Activated naive CD8-positive, alpha-beta T cell (primary cell): ENCODE results near the gene PDE9A.
A peak's percentile ranks its signal among the peaks of the same experiment; 100 is the strongest.

Experiments used
- H3K27ac Mint-ChIP-seq: one replicate; pipeline ENCODE4 v1.8.0; 2021; ENCODE audit warnings: mixed read lengths
- H3K27me3 Mint-ChIP-seq: one replicate; pipeline ENCODE4 v1.8.0; 2021; ENCODE audit warnings: mixed read lengths
- H3K36me3 Mint-ChIP-seq: one replicate; pipeline ENCODE4 v1.8.0; 2021; ENCODE audit warnings: mixed read lengths
- H3K4me1 Mint-ChIP-seq: one replicate; pipeline ENCODE4 v1.8.0; 2021; ENCODE audit warnings: low read depth, mixed read lengths
- H3K4me3 Mint-ChIP-seq: one replicate; pipeline ENCODE4 v1.8.0; 2021; ENCODE audit warnings: mild to moderate bottlenecking, mixed read lengths
- H3K9me3 Mint-ChIP-seq: one replicate; pipeline ENCODE4 v1.8.0; 2021; ENCODE audit warnings: low read depth, mixed read lengths

Gene PDE9A

GRCh38 chr21:42655796-42656770 is 2.7 kb downstream of the PDE9A start:
- Mint-ChIP-seq H3K4me3 (peak overlapping the region; percentile 17), H3K27me3 (no peaks in the 10 kb centered on the region), H3K27ac (no peak overlapping the region), H3K9me3 (no peaks in the 10 kb centered on the region), H3K36me3 (no peaks in the 10 kb centered on the region), H3K4me1 (peaks cover 23% of the 10 kb centered on the region)

GRCh38 chr21:42656872-42657271 is 3.5 kb downstream of the PDE9A start:
- no peak overlapping the region for H3K4me3 Mint-ChIP-seq

GRCh38 chr21:42657676-42658319 is 4.4 kb downstream of the PDE9A start:
- no peaks in the 10 kb centered on the region for H3K27me3 Mint-ChIP-seq
- H3K4me1 Mint-ChIP-seq: peaks cover 23% of the 10 kb centered on the region
- H3K36me3 Mint-ChIP-seq: no peaks in the 10 kb centered on the region
- H3K9me3 Mint-ChIP-seq: no peaks in the 10 kb centered on the region
- no peak overlapping the region for H3K4me3 Mint-ChIP-seq
- no peak overlapping the region for H3K27ac Mint-ChIP-seq

More at GRCh38 chr21:42656872-42657271, 3.5 kb downstream of the PDE9A start:
- H3K27ac Mint-ChIP-seq: no peak overlapping the region
- H3K36me3 Mint-ChIP-seq: no peaks in the 10 kb centered on the region
- no peaks in the 10 kb centered on the region for H3K27me3 Mint-ChIP-seq
- H3K4me1 Mint-ChIP-seq: peaks cover 23% of the 10 kb centered on the region
- H3K9me3 Mint-ChIP-seq: no peaks in the 10 kb centered on the region

GRCh38 chr21:42658320-42659105 is 5.1 kb downstream of the PDE9A start:
- Mint-ChIP-seq H3K4me1 (peaks cover 20% of the 10 kb centered on the region), H3K9me3 (no peaks in the 10 kb centered on the region), H3K27ac (no peak overlapping the region), H3K36me3 (no peaks in the 10 kb centered on the region), H3K4me3 (no peak overlapping the region), H3K27me3 (no peaks in the 10 kb centered on the region)

GRCh38 chr21:42659416-42660117 is 6.1 kb downstream of the PDE9A start:
- Mint-ChIP-seq H3K27me3 (no peaks in the 10 kb centered on the region), H3K27ac (peak overlapping the region; percentile 34), H3K36me3 (no peaks in the 10 kb centered on the region), H3K4me3 (no peak overlapping the region), H3K4me1 (peaks cover 18% of the 10 kb centered on the region), H3K9me3 (no peaks in the 10 kb centered on the region)

- no peaks in the 10 kb centered on the region for H3K36me3 Mint-ChIP-seq
- H3K27ac Mint-ChIP-seq: no peak overlapping the region
- H3K4me1 Mint-ChIP-seq: peaks cover 12% of the 10 kb centered on the region
- H3K27me3 Mint-ChIP-seq: no peaks in the 10 kb centered on the region
- H3K4me3 Mint-ChIP-seq: no peak overlapping the region
- H3K9me3 Mint-ChIP-seq: no peaks in the 10 kb centered on the region
These were observed 6.7 kb downstream of the PDE9A start for GRCh38 chr21:42660118-42660470.

GRCh38 chr21:42661688-42662429 is 8.4 kb downstream of the PDE9A start:
- H3K27ac Mint-ChIP-seq: no peak overlapping the region
- no peaks in the 10 kb centered on the region for H3K36me3 Mint-ChIP-seq
- H3K4me3 Mint-ChIP-seq: no peak overlapping the region
- no peaks in the 10 kb centered on the region for H3K4me1 Mint-ChIP-seq
- H3K27me3 Mint-ChIP-seq: no peaks in the 10 kb centered on the region
- H3K9me3 Mint-ChIP-seq: no peaks in the 10 kb centered on the region

- H3K4me3 Mint-ChIP-seq: no peak overlapping the region
- H3K27me3 Mint-ChIP-seq: no peaks in the 10 kb centered on the region
- H3K9me3 Mint-ChIP-seq: no peaks in the 10 kb centered on the region
- H3K27ac Mint-ChIP-seq: no peak overlapping the region
- H3K4me1 Mint-ChIP-seq: no peaks in the 10 kb centered on the region
- no peaks in the 10 kb centered on the region for H3K36me3 Mint-ChIP-seq
These were observed 9.2 kb downstream of the PDE9A start for GRCh38 chr21:42662430-42663199.

GRCh38 chr21:42663200-42663750 is 9.9 kb downstream of the PDE9A start:
- Mint-ChIP-seq H3K27me3 (no peaks in the 10 kb centered on the region), H3K9me3 (no peaks in the 10 kb centered on the region), H3K4me1 (no peaks in the 10 kb centered on the region), H3K4me3 (no peak overlapping the region), H3K27ac (no peak overlapping the region), H3K36me3 (no peaks in the 10 kb centered on the region)

- no peaks in the 10 kb centered on the region for H3K9me3 Mint-ChIP-seq
- H3K27ac Mint-ChIP-seq: peak overlapping the region; percentile 46
These were observed 10.6 kb downstream of the PDE9A start for GRCh38 chr21:42663860-42664535.

GRCh38 chr21:42664614-42665013 is 11.2 kb downstream of the PDE9A start:
- Mint-ChIP-seq H3K9me3 (no peaks in the 10 kb centered on the region), H3K27ac (no peak overlapping the region), H3K36me3 (no peaks in the 10 kb centered on the region), H3K4me1 (peaks cover 2% of the 10 kb centered on the region), H3K27me3 (no peaks in the 10 kb centered on the region), H3K4me3 (no peak overlapping the region)

More at GRCh38 chr21:42663860-42664535, 10.6 kb downstream of the PDE9A start:
- no peaks in the 10 kb centered on the region for H3K4me1 Mint-ChIP-seq
- no peaks in the 10 kb centered on the region for H3K36me3 Mint-ChIP-seq
- no peaks in the 10 kb centered on the region for H3K27me3 Mint-ChIP-seq
- H3K4me3 Mint-ChIP-seq: no peak overlapping the region

GRCh38 chr21:42665026-42665425 is 11.6 kb downstream of the PDE9A start:
- Mint-ChIP-seq H3K4me1 (peaks cover 2% of the 10 kb centered on the region), H3K9me3 (no peaks in the 10 kb centered on the region), H3K27ac (no peak overlapping the region), H3K36me3 (no peaks in the 10 kb centered on the region), H3K27me3 (no peaks in the 10 kb centered on the region), H3K4me3 (no peak overlapping the region)

GRCh38 chr21:42665484-42665883 is 12.1 kb downstream of the PDE9A start:
- Mint-ChIP-seq H3K9me3 (no peaks in the 10 kb centered on the region), H3K4me1 (peaks cover 2% of the 10 kb centered on the region), H3K4me3 (no peak overlapping the region), H3K27me3 (no peaks in the 10 kb centered on the region), H3K27ac (no peak overlapping the region), H3K36me3 (no peaks in the 10 kb centered on the region)
